ENCODE results near the gene HAO1.

HAO1 gene

GRCh38 chr20:7859356-7859802 lies 80.9 kb downstream of the HAO1 start:
- H3K9me3 ChIP-seq (ENCODE audit: insufficient read depth, low read length) = no peaks in the 10 kb centered on the region
- no peaks in the 10 kb centered on the region for H3K4me1 ChIP-seq (ENCODE audit: low read length)

GRCh38 chr20:7858734-7859250 lies 81.5 kb downstream of the HAO1 start:
- H3K4me2 ChIP-seq (ENCODE audit: low read length) = no peak overlapping the region
- H3K36me3 ChIP-seq (replicated peaks; ENCODE audit: low read depth, low read length) = no peaks in the 10 kb centered on the region
- H3K4me3 ChIP-seq (ENCODE audit: low read length) = no peak overlapping the region
- H3K9ac ChIP-seq (ENCODE audit: low read length) = no peak overlapping the region
- H3K4me1 ChIP-seq (ENCODE audit: low read length) = no peaks in the 10 kb centered on the region
- no peaks in the 10 kb centered on the region for H3K9me3 ChIP-seq (ENCODE audit: insufficient read depth, low read length)
- peaks cover 10% of the 10 kb centered on the region for H3K27me3 ChIP-seq (ENCODE audit: low read depth, low read length)
- H3K27ac ChIP-seq (ENCODE audit: low read length) = no peak overlapping the region
- no peak overlapping the region for H2AFZ ChIP-seq (ENCODE audit: low read depth, low read length)
- H4K20me1 ChIP-seq (ENCODE audit: insufficient read depth, low read length) = no peaks in the 10 kb centered on the region
- no peaks in the 10 kb centered on the region for H3K79me2 ChIP-seq (ENCODE audit: low read length)
- TF ChIP-seq EZH2phosphoT487 (IDR thresholded peaks at IDR 0.05; ENCODE audit: low read depth) (no peak), CTCF (IDR thresholded peaks at IDR 0.05; ENCODE audit: low read depth, low read length) (no peak)

More at GRCh38 chr20:7859356-7859802, 80.9 kb downstream of the HAO1 start:
- Histone ChIP-seq H3K27ac (ENCODE audit: low read length) (no peak overlapping the region), H3K4me2 (ENCODE audit: low read length) (no peak overlapping the region), H3K4me3 (ENCODE audit: low read length) (no peak overlapping the region), H3K36me3 (replicated peaks; ENCODE audit: low read depth, low read length) (no peaks in the 10 kb centered on the region), H3K27me3 (ENCODE audit: low read depth, low read length) (peaks cover 10% of the 10 kb centered on the region), H3K79me2 (ENCODE audit: low read length) (no peaks in the 10 kb centered on the region), H4K20me1 (ENCODE audit: insufficient read depth, low read length) (no peaks in the 10 kb centered on the region), H3K9ac (ENCODE audit: low read length) (no peak overlapping the region), H2AFZ (ENCODE audit: low read depth, low read length) (no peak overlapping the region)
- no peak for TF ChIP-seq EZH2phosphoT487 (IDR thresholded peaks at IDR 0.05; ENCODE audit: low read depth)
- TF ChIP-seq CTCF (IDR thresholded peaks at IDR 0.05; ENCODE audit: low read depth, low read length) = peak; percentile 89

- H3K4me2 ChIP-seq (ENCODE audit: low read length) = no peak overlapping the region
- peaks cover 18% of the 10 kb centered on the region for H3K27me3 ChIP-seq (ENCODE audit: low read depth, low read length)
- no peak overlapping the region for H2AFZ ChIP-seq (ENCODE audit: low read depth, low read length)
- no peak for TF ChIP-seq CTCF (IDR thresholded peaks at IDR 0.05; ENCODE audit: low read depth, low read length)
- H3K4me3 ChIP-seq (ENCODE audit: low read length) = no peak overlapping the region
- no peaks in the 10 kb centered on the region for H3K9me3 ChIP-seq (ENCODE audit: insufficient read depth, low read length)
- H3K27ac ChIP-seq (ENCODE audit: low read length) = no peak overlapping the region
- H3K4me1 ChIP-seq (ENCODE audit: low read length) = no peaks in the 10 kb centered on the region
- H3K9ac ChIP-seq (ENCODE audit: low read length) = no peak overlapping the region
- no peaks in the 10 kb centered on the region for H3K36me3 ChIP-seq (replicated peaks; ENCODE audit: low read depth, low read length)
- no peaks in the 10 kb centered on the region for H3K79me2 ChIP-seq (ENCODE audit: low read length)
- H4K20me1 ChIP-seq (ENCODE audit: insufficient read depth, low read length) = no peaks in the 10 kb centered on the region
These were observed 83.5 kb downstream of the HAO1 start for GRCh38 chr20:7856756-7857155.

- no peak for TF ChIP-seq CTCF (IDR thresholded peaks at IDR 0.05; ENCODE audit: low read depth, low read length)
- no peak for TF ChIP-seq EZH2phosphoT487 (IDR thresholded peaks at IDR 0.05; ENCODE audit: low read depth)
- no peak overlapping the region for H3K4me2 ChIP-seq (ENCODE audit: low read length)
- no peaks in the 10 kb centered on the region for H3K79me2 ChIP-seq (ENCODE audit: low read length)
- H4K20me1 ChIP-seq (ENCODE audit: insufficient read depth, low read length) = no peaks in the 10 kb centered on the region
- no peak overlapping the region for H3K4me3 ChIP-seq (ENCODE audit: low read length)
- H3K4me1 ChIP-seq (ENCODE audit: low read length) = no peaks in the 10 kb centered on the region
- no peaks in the 10 kb centered on the region for H3K36me3 ChIP-seq (replicated peaks; ENCODE audit: low read depth, low read length)
- H2AFZ ChIP-seq (ENCODE audit: low read depth, low read length) = no peak overlapping the region
- peaks cover 22% of the 10 kb centered on the region for H3K27me3 ChIP-seq (ENCODE audit: low read depth, low read length)
- no peak overlapping the region for H3K9ac ChIP-seq (ENCODE audit: low read length)
- H3K9me3 ChIP-seq (ENCODE audit: insufficient read depth, low read length) = no peaks in the 10 kb centered on the region
- H3K27ac ChIP-seq (ENCODE audit: low read length) = no peak overlapping the region
These were observed 84.7 kb downstream of the HAO1 start for GRCh38 chr20:7855545-7855944.
